GM21576 (cell line): ENCODE data around the gene NT5DC4.
"Not testable (repeated sequence)": the region's sequence is repeated elsewhere in the genome, so short reads cannot be mapped to it uniquely, and the experiment has no call there.

Source experiments
- ATAC-seq: cut with Tn5 transposase; IDR thresholded peaks from one replicate; pipeline ENCODE4 v1.9.1; 2021; ENCODE audit warnings: mild to moderate bottlenecking, moderate library complexity; ENCODE audit not compliant: unreplicated experiment

NT5DC4 gene

DNA sequence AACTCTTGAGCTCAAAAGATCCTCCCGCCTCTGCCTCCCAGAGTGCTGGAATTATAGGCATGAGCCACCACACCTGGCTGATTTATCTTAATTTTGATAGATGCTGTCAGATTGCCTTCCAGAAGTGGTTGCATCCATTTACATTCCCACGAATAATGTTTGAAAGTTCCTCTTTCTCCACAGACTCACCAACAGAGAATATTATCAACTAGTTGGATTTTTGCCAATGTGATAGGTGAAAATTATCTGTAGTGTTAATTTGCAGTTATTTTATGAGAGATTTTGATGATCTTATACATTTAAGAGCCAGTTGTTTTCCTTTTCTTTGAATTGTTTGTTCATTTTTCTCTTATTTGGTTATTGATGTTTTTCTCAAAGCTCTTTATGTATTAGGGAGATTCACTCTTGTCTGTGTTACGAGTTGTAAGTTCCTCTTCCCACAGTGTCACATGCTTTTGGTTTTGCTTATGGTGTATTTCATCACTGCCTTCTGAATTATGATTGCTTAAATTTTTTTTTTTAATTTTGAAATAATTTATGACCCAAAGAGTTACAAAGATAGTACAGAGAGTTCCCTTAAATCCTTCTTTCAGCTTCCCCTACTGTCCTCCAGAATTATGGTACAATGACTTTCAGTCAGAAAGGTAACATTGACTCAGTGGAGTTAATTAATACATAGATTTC, 20.7 kb upstream of the NT5DC4 start:
- no peak for ATAC-seq

DNA sequence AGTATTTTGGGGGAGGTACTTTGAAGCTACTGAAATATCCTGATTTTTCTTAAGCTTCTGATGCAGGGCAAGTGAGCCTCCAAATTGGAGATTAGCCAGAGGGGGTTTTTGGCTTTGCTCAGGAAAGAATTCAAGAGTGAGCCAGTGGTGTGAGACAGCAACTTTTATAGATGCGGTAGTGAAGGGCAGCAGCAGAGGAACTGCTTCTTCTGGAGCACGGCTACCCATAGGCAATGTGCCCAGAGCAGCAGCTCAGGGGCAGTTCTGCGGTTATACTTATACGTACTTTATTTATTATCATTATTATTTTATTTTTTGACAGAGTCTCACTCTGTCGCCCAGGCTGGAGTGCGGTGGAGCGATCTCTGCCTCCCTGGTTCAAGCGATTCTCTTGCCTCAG, 19.8 kb upstream of the NT5DC4 start:
- ATAC-seq, result no peak

DNA sequence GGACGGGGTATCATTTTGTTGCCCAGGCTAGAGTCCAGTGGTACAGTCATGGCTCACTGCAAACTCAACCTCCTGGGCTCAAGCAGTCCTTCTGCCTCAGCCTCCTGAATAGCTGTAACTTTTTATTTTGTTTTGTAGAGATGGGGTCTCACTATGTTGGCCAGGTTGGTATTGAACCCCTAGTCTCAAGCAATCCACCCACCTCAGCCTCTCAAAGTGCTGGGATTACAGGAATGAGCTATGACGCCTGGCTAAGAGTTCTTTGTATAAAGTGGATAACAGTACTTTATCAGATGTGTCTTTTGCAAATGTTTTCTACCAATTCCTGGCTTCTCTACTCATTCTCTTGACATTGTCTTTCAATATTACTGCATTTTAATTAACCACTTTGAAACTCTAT, 17.1 kb upstream of the NT5DC4 start:
- no peak for ATAC-seq

DNA sequence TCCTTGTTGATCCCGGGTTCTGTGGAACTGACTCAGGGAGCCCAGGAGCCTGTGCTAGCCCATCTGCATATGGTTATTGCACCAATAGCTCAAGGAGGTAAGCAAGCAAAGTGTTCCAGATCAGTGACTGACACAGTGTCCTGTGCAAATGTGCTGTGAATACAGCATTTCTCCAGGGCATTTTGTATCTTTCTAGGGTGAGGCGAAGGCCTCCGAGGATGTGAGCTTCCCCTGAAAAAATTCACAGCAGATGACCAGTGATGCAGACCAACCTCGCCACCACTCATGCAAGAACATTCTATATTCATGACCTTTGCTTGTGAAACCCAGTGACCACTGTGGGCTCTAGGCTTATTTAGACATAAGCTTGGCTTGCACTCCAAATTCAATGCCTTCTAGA, 15.2 kb upstream of the NT5DC4 start:
- no peak for ATAC-seq

DNA sequence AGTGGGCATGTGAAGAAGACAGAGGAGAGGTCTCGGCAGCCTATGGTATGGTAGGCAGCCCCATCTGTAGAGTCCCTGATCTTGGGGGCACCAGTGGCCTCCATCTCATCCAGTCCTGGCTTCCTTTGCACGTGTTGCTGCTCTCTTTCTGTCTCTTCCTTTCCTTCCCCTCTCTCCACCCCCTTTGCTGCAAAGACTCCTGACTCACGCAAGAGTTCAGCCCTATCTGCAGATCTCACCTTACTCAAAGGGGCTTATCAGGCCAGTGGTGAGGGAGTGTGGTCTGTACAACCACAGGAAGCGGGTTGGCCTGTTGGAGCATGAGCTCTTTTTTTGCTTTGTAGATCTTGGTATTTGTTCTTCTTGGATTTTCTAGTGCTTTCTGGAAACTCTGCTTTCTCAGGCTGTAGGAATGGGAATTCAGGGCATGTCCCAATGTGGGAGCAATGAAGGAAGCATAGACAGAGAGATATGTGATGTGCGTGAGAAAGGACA, 14.6 kb upstream of the NT5DC4 start:
- ATAC-seq, result peak; percentile 36

DNA sequence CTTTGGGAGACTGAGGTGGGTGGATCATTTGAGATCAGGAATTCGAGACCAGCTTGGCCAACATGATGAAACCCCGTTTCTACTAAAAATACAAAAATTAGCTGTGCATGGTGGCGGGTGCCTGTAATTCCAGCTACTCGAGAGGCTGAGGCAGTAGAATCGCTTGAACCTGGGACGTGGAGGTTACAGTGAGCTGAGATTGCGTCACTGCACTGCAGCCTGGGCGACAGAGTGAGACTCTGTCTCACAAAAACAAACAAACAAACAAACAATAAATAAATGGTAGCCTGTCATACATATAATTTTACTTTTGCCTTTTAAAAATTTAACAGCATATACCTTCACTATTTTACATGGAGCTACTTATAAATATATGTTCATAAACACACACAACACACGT, 13.9 kb upstream of the NT5DC4 start:
- ATAC-seq, result not testable (repeated sequence)

DNA sequence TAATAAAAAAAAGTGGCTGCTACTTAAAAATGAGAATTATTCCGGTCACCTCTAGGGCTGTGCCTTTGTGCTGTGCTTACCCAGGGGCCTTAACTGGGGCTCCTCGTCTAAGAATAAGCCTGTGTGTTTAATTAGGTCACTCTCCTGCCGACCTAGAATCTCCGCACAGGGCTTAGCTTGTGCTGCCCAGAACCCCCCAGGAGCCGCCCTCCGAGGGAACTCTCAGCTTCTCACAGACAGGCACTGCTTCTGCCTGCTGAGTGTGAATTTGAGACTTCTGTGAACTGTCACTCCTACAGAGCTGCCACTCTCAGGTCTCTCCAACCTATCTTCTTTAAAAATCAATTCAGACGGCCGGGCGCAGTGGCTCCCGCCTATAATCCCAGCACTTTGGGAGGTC, 11.9 kb upstream of the NT5DC4 start:
- no peak for ATAC-seq

DNA sequence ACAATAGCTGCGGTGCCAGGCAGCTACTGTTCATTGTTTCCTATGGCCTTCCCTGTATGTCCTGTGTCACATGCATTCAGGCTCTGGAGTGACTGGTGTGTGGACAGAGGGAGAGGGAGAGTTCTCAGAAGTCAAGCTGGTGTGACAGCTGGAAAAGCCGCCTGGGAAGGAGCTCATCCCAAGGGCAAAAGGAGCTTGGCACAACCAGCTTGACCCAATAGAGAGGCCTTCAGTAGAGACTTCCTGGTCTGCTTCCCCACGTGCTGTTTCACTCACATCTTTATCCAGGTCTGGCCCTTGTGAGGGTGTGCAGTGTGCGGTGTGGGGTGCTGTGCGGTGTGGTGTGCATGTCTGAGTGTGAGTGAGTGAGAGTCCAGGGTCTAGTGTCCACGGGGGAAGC, 11.1 kb upstream of the NT5DC4 start:
- no peak for ATAC-seq

DNA sequence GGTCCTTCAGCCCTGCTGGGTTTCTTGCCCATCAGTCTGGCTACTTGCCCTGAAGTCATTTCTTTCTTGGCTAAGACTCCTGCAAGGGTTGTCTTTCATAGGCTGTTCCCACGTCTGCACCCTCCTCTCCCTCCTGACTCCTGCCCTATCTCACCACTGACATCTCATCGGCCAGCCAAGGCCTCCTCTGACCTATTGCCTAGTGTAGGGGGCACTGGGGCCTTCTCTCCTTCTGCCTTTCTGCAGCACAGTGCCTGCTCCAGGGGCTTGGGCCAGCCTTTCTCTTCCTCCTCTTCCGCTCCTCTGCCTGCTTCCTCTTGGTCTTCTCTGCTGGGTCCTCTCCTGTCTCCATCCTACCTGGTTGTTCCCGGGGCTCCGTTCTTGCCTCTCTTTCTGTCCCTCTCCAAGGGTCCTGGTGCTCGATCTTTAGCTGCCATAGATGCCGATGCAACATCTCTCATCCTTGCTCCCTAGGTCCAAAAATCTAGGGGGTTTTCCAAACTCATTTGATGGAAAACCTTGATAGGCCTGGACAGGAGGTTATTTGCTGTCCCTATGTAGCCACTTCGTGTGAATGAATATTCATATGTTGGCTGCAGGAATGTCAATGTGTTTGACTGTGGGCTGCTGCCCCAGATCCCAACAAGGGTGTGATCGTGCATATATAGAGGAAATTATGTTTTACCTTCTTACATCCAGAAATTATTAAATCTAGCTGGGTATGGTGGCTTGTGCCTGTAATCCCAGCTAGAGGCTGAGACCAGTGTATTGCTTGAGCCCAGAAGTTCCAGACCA, 9.7 kb upstream of the NT5DC4 start:
- no peak for ATAC-seq

DNA sequence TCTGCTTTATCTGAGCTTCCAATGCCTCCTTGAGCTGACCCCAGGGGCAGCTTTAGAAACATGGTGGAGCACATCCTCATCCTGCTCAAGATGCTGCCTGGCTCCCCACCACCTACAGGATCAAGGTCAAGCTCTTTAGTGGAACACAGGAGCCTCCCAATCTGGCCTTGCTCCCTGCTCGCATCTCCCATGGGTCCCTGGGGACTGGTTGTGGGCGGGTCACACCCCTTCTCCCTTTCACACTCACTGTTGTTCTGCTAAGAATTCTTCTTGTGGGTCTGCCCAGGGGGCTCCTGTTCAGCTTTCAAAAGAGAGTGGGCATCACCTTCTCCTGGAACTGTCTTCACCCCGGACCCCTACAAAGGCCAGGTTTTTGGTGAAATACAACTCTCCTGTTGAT, 8.4 kb upstream of the NT5DC4 start:
- no peak for ATAC-seq

DNA sequence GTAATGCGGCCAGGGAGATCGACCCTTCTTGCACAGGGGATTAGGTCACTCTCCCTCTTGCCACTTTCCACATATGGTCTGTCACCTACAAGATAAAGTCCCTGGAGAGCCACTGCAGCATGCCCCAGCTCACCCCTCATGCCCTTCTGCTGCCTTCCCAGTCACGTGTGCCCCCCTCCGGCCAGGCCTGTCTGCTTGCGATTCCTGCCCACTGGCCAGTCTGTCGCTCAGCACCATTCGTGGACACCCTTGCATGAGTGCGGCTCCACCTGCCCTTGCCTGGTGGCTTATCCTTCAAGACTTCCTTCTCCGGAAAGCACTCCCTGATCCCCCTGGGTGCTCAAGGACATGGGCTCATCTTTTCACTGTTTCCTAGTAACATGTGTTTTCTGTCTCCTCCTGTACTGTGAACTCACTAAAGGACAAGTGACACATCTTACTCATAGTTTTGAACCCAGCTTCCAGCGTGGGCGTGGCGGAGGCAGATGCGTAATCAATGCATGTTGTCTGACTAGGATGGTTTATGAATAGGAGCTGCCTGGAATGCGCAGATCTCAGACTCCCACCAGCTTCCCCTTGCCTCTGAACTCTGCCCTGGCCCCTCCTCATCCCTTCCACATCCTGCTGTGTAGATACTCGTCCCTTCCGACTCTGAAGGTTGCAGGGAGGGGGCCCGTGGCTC, 7.8 kb upstream of the NT5DC4 start:
- no peak for ATAC-seq

DNA sequence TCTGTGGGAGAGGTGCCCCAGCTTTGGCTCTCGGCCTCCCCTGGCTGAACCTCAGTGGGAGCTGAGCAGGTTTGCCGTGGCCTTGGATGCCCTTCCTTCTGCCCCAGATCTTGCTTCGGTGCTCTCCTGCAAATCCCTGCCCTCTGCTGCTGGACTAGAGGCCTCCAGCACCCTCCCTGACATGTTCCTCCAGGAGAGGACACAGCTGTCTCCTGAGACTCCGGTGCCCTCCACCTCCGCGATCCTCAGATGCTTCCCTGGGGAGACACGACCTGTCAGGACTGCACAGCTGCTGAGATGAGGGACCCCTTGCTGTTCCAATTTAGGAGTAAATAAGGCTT, 7.3 kb upstream of the NT5DC4 start:
- ATAC-seq, result no peak

DNA sequence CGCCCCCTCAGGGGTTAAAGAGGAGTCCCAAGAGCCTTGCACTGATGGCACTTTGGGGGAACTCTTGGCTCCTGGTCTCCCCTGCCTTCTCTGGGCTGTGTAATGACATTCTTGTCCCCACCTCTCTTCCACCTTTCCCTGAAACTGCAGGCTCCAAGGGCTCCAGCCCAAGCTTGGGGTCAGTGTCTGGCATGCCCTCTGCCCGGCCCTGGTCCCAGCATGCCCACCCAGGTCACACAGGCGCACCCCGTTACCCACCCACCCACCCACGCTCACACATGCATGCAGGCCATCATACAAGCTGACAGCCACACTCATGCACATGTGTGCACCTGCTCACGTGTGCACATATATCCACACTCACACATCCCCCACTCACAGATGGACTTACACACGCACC, 6.9 kb upstream of the NT5DC4 start:
- no peak for ATAC-seq

DNA sequence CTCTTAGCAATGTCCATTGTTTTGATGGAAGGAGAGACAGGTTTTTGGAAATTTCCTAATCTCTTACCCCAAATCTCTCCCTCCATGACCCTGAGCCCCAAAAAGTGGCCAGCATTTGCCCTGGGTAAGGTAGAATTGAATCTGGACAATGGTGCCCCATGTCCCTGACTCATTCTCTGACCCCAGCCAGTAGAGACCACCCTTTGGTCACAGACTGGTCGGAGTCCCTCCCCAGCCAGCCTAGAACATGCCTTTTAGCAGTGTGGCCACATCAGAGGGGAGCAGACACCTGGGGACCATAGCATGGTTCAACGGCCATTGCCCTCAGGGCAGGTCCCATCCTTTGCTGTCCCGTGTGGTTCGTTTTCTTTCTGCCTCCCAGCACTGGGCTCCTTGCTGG, 6.5 kb upstream of the NT5DC4 start:
- ATAC-seq, result no peak

DNA sequence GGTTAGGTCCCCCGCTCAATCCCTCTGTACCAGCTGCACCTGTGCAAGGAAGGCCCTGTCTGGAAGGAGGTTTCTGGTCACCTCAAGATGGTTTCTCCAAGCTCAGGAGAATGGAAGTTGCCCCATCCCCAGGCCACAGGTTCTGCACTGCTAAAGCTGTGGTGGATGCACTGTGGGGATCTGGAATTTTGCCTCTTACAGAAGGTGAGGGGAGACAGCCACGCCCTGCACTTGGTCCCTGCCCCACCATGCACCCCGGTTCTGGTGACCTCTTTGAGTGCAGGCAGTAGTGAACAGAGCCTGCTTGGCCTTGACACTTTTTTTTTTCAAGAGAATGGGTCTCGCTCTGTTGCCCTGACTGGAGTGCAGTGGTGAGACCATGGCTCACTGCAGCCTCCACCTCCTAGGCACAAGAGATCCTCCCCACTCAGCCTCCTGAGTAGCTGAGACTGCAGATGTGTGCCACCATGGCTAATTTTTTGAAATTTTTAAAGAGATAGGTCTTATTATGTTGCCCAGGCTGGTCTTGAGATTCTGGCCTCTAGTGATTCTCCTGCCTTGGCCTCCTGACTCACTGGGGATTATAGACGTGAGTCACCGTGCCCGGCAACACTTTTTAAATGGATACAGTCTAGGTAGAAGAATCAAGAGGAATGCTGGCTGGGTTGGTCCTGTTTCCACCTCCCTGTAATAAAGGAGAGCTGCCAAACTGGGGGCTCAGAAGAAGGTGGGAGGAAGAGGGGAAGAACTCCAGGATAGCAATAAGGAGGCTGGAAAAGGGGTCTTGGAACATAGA, 5.8 kb upstream of the NT5DC4 start:
- ATAC-seq, result no peak

DNA sequence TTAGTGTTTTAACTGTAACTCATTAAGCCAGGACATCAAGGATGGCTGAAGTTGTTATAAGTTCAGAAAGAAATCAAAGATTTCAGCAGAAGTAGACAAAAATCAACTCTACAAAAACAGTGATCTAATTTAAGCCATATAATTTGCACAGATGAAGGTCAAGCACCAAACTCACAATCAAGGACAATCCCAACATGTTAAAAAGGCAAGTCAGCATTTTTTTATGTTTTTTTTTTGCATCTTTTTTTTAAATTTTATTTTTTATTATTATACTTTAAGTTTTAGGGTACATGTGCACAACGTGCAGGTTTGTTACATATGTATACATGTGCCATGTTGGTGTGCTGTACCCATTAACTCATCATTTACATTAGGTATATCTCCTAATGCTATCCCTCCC, 4.7 kb upstream of the NT5DC4 start:
- not testable (repeated sequence) for ATAC-seq

DNA sequence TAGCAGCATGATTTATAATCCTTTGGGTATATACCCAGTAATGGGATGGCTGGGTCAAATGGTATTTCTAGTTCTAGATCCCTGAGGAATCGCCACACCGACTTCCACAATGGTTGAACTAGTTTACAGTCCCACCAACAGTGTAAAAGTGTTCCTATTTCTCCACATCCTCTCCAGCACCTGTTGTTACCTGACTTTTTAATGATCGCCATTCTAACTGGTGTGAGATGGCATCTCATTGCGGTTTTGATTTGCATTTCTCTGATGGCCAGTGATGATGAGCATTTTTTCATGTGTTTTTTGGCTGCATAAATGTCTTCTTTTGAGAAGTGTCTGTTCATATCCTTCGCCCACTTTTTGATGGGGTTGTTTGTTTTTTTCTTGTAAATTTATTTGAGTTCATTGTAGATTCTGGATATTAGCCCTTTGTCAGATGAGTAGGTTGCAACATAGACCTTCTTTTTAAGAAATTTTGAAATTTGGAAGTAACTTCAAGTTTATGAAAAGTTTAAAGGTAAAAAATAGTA, 3.9 kb upstream of the NT5DC4 start:
- ATAC-seq, result not testable (repeated sequence)

DNA sequence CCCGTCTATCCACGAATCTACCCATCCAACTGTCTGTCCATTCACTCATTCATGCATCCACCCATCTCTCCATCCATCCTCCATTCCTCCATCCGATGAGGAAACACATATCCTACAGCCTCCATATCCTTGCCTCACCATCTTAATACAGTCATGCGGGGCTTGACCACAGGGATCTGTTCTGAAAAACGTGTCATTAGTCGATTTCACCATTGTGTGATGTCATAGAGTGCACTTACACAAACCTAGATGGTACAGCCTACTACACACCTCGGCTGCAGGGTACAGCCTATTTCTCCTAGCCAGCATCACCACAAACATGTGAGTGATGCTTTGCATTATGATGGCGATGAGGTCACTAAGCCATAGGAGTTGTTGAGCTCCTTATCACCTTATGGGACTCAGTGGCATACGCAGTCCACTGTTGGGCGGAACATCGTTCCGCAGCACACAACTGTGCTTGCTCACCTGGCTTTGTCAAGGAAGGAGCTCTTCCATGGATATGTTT, 1.9 kb upstream of the NT5DC4 start:
- no peak for ATAC-seq

DNA sequence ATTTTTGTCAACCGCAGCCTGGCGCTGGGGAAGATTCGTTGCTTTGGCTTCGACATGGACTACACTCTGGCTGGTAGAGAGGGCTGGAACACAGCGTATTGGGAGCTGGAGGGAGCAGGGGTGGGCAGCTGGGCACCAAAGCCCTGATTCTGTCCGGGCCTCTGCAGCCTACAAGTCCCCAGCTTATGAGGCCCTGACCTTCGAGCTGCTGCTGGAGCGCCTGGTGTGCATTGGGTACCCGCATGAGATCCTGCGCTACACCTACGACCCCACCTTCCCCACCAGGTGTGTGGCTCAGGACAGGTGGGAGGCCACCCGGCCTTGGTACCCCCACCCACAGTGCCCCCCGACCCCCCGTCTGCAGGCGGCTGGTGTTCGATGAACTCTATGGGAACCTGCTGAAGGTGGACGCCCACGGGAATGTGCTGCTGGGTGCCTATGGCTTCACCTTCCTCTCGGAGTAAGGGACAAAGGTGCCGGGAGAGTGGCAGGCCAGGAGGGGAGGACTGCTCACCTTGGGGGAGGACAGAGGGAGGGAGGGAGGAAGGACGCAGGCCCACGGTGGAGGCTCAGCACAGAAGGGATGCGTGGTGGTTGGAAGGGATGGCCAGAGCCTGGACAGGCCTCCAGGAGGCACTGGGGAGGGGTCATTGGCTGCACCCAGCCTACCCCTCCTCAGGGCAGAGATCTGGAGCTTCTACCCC, 1.2 kb downstream of the NT5DC4 start:
- no peak for ATAC-seq
